ENCODE measurements around the gene SASH1. TPM values are rescaled to one million over a fixed set of nuclear protein-coding genes. Genes with fewer than 3 reads are reported as not detected.

SASH1 gene
- total RNA-seq, 1 experiment from 2014 or later = 6.6 TPM

DNA sequence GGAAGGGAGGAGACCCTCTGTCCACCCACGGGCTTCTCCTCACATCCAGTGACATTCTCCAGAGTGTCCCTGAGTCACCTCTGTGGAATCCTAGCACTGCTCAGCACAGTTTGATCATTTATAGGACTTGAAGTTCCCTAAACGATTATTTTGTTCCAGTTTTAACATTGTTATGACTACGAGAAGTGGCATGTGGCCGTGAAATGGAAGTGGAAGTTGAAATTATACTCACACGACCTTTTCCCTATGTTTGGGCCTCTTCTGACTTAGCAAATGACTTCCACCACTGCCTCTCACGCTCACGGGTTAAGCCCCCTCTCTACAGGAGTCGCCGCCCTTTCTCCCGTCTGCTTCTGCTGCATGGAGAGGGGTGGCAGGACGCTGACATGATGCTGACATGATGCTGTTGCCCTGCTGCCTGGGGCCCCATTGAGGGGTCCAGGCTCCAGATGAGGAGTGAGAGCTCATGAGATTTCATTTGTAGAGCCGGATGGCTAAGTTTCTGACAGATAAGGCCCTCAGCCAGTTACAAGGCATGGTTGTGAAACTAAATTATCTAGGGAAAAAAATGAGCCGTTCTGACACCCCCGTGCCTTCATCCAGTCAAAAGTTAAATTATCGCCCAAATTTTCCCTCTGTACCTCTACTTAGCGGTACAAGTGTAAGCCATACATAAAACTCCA lies 250.6 kb downstream of the SASH1 start:
- DNase-seq (ENCODE audit: low read depth, low spot score) = no peak
- H3K4me1 ChIP-seq (ENCODE audit: control insufficient read depth, insufficient read depth, low read length) = no peaks in the 10 kb centered on the region
- TF ChIP-seq TCF7L2 (IDR thresholded peaks at IDR 0.05; ENCODE audit: low read depth, low read length) (no peak), CTCF (IDR thresholded peaks at IDR 0.05) (no peak), SIN3A (IDR thresholded peaks at IDR 0.05; ENCODE audit: borderline replicate concordance, insufficient read depth, low read depth, low read length) (no peak), POLR2AphosphoS5 (IDR thresholded peaks at IDR 0.05; ENCODE audit: low read depth, low read length) (no peak)
- TF ChIP-seq, protein P1, sequence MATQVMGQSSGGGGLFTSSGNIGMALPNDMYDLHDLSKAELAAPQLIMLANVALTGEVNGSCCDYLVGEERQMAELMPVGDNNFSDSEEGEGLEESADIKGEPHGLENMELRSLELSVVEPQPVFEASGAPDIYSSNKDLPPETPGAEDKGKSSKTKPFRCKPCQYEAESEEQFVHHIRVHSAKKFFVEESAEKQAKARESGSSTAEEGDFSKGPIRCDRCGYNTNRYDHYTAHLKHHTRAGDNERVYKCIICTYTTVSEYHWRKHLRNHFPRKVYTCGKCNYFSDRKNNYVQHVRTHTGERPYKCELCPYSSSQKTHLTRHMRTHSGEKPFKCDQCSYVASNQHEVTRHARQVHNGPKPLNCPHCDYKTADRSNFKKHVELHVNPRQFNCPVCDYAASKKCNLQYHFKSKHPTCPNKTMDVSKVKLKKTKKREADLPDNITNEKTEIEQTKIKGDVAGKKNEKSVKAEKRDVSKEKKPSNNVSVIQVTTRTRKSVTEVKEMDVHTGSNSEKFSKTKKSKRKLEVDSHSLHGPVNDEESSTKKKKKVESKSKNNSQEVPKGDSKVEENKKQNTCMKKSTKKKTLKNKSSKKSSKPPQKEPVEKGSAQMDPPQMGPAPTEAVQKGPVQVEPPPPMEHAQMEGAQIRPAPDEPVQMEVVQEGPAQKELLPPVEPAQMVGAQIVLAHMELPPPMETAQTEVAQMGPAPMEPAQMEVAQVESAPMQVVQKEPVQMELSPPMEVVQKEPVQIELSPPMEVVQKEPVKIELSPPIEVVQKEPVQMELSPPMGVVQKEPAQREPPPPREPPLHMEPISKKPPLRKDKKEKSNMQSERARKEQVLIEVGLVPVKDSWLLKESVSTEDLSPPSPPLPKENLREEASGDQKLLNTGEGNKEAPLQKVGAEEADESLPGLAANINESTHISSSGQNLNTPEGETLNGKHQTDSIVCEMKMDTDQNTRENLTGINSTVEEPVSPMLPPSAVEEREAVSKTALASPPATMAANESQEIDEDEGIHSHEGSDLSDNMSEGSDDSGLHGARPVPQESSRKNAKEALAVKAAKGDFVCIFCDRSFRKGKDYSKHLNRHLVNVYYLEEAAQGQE (IDR thresholded peaks at IDR 0.05; ENCODE audit: insufficient read depth in 1 of 2, low read depth in 2 of 2, low read length in 1 of 2) = no peak
- ChIA-PET POLR2A (no interaction called here), CTCF (no interaction called here)
- no peaks in the 10 kb centered on the region for H3K36me3 ChIP-seq (ENCODE audit: control insufficient read depth, insufficient read depth, low read length)
- intact Hi-C loops (cut with micrococcal nuclease; ENCODE audit: unreplicated experiment) (no loop called here), in situ Hi-C loops (cut with HindIII; ENCODE audit: low pct_unique_long_range_greater_than_20kb, low sequenced_read_pairs) (no loop called here)
- BruUV-seq (replicated peaks) = no TSS peak
- H3K27me3 ChIP-seq (ENCODE audit: control insufficient read depth, insufficient read depth, low read length) = no peaks in the 10 kb centered on the region
- H3K4me3 ChIP-seq (ENCODE audit: low read depth in 2 of 2, low read length in 2 of 2) = no peak overlapping the region
- H3K9me3 ChIP-seq (ENCODE audit: control insufficient read depth, insufficient read depth, low read depth, low read length) = no peaks in the 10 kb centered on the region
- no peak for ATAC-seq
- H3K27ac ChIP-seq (ENCODE audit: low read length) = no peak overlapping the region

GRCh38 chr6:148593813-148594170 lies 251.2 kb downstream of the SASH1 start:
- in situ Hi-C loops (cut with HindIII; ENCODE audit: low pct_unique_long_range_greater_than_20kb, low sequenced_read_pairs) (no loop called here), intact Hi-C loops (cut with micrococcal nuclease; ENCODE audit: unreplicated experiment) (no loop called here)
- BruUV-seq (replicated peaks) = no TSS peak
- H3K27me3 ChIP-seq (ENCODE audit: control insufficient read depth, insufficient read depth, low read length) = no peaks in the 10 kb centered on the region
- no peak for ATAC-seq
- TF ChIP-seq SIN3A (IDR thresholded peaks at IDR 0.05; ENCODE audit: borderline replicate concordance, insufficient read depth, low read depth, low read length) (no peak), POLR2AphosphoS5 (IDR thresholded peaks at IDR 0.05; ENCODE audit: low read depth, low read length) (no peak)
- POLR2A ChIA-PET = no interaction called here
- no peak overlapping the region for H3K4me3 ChIP-seq (ENCODE audit: low read depth in 2 of 2, low read length in 2 of 2)
- H3K9me3 ChIP-seq (ENCODE audit: control insufficient read depth, insufficient read depth, low read depth, low read length) = no peaks in the 10 kb centered on the region
- CTCF ChIA-PET = no interaction called here
- H3K36me3 ChIP-seq (ENCODE audit: control insufficient read depth, insufficient read depth, low read length) = no peaks in the 10 kb centered on the region
- no peaks in the 10 kb centered on the region for H3K4me1 ChIP-seq (ENCODE audit: control insufficient read depth, insufficient read depth, low read length)
- DNase-seq (ENCODE audit: low read depth, low spot score) = no peak
- H3K27ac ChIP-seq (ENCODE audit: low read length) = no peak overlapping the region

DNA sequence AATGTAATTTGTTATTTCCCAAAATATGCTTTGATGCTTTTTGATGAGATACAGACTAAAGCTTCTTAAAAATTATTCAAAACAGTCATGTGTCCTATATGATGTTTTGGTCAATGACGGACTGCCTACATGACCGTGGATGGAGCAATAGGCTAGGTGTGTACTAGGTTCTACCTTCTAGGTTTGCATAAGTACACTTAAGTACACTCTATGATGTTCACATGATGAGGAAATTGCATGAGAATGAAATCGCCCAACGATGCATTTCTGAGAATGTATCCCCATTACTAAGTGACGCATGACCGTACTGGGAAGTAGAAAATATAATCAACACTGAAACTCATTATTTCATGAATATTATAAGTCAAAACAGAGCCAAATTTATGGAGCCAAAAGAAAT lies 252.9 kb downstream of the SASH1 start:
- Histone ChIP-seq H3K4me3 (ENCODE audit: low read depth in 2 of 2, low read length in 2 of 2) (no peak overlapping the region), H3K36me3 (ENCODE audit: control insufficient read depth, insufficient read depth, low read length) (no peaks in the 10 kb centered on the region), H3K27me3 (ENCODE audit: control insufficient read depth, insufficient read depth, low read length) (no peaks in the 10 kb centered on the region), H3K9me3 (ENCODE audit: control insufficient read depth, insufficient read depth, low read depth, low read length) (no peaks in the 10 kb centered on the region), H3K27ac (ENCODE audit: low read length) (no peak overlapping the region), H3K4me1 (ENCODE audit: control insufficient read depth, insufficient read depth, low read length) (no peaks in the 10 kb centered on the region)
- intact Hi-C loops (cut with micrococcal nuclease; ENCODE audit: unreplicated experiment) (no loop called here), in situ Hi-C loops (cut with HindIII; ENCODE audit: low pct_unique_long_range_greater_than_20kb, low sequenced_read_pairs) (no loop called here)
- DNase-seq (ENCODE audit: low read depth, low spot score) (no peak), ATAC-seq (no peak)
- CTCF ChIA-PET = no interaction called here
- POLR2A ChIA-PET = no interaction called here
- TF ChIP-seq POLR2AphosphoS5 (IDR thresholded peaks at IDR 0.05; ENCODE audit: low read depth, low read length) (no peak), CTCF (IDR thresholded peaks at IDR 0.05) (no peak), TCF7L2 (IDR thresholded peaks at IDR 0.05; ENCODE audit: low read depth, low read length) (no peak), SIN3A (IDR thresholded peaks at IDR 0.05; ENCODE audit: borderline replicate concordance, insufficient read depth, low read depth, low read length) (no peak)
- TF ChIP-seq, protein P1 (IDR thresholded peaks at IDR 0.05; ENCODE audit: insufficient read depth in 1 of 2, low read depth in 2 of 2, low read length in 1 of 2) = no peak
- BruUV-seq (replicated peaks) = no TSS peak
